GM23248 (cell line): ENCODE data around the gene CSRNP3.

Experiments used
- EZH2 ChIP-seq: fragments of 200-600 bp; sonication (generic); IDR thresholded peaks from 2 replicates; pipeline ENCODE4 v1.6.1; 2018; ENCODE audit warnings: antibody characterized with exemption, mild to moderate bottlenecking; ENCODE audit not compliant: insufficient read depth, poor library complexity, severe bottlenecking
- EZH2phosphoT487 ChIP-seq: fragments of 200-600 bp; sonication (generic); IDR thresholded peaks from 2 replicates; pipeline ENCODE4 v1.6.1; 2018; ENCODE audit warnings: antibody characterized with exemption, moderate library complexity, mild to moderate bottlenecking, low read depth; ENCODE audit not compliant: insufficient read depth

DNA sequence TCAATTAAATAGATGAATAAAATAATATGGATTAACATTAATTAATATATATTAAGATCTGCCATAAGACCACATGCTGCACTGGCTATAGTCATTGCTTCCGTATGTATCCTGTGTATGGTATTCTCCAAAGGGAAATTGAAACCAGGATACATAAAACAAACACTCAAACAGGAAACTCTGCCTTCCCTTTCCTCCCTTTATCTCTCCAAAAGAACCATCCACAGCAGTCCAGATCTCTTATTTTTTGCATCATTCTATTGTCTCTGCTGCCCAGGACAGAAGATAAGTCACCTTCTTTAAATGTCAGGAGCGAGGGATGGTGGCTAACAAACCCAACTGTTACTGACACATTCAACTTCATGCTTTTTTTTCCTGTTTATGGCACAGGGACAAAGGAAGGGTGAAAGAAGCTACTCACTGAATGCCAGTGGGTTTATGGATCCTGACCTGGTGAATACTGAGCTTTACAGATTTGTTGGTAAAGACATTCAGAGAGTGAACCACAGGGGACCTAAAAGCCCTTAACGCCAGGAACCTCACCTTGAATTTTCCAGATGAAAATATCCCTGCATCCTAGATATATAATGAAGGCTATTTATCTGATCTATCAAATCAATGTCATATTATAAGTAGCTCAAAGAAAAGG lies 67.5 kb downstream of the CSRNP3 start:
- TF ChIP-seq EZH2phosphoT487 (no peak), EZH2 (no peak)
